GM21576 (cell line): ENCODE measurements around the gene PHF21B.
"Not testable (repeated sequence)": the region's sequence is repeated elsewhere in the genome, so short reads cannot be mapped to it uniquely, and the experiment has no call there.

Experiments
- ATAC-seq: cut with Tn5 transposase; IDR thresholded peaks from one replicate; pipeline ENCODE4 v1.9.1; 2021; ENCODE audit warnings: mild to moderate bottlenecking, moderate library complexity; ENCODE audit not compliant: unreplicated experiment

PHF21B gene

GRCh38 chr22:44965171-44965570 is 44.6 kb downstream of the PHF21B start:
- ATAC-seq, result no peak

DNA sequence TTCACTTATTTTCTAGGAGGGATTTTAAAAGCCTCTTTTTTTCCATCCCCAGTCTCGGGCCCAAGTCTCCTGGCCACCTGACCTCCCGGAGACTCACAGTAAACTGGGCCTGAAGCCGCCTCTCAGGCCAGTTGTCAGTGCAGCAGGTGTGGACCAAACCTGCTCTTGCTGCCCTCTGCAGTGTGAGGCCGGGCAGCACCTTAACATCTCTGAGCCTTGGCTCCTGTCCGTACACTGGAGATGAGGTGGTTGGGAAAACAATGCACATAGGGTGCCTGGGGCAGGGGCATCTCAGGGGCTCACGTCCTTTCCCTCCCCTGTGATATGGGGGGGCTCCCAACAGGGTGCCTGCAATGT is 45.1 kb downstream of the PHF21B start:
- ATAC-seq, result no peak

DNA sequence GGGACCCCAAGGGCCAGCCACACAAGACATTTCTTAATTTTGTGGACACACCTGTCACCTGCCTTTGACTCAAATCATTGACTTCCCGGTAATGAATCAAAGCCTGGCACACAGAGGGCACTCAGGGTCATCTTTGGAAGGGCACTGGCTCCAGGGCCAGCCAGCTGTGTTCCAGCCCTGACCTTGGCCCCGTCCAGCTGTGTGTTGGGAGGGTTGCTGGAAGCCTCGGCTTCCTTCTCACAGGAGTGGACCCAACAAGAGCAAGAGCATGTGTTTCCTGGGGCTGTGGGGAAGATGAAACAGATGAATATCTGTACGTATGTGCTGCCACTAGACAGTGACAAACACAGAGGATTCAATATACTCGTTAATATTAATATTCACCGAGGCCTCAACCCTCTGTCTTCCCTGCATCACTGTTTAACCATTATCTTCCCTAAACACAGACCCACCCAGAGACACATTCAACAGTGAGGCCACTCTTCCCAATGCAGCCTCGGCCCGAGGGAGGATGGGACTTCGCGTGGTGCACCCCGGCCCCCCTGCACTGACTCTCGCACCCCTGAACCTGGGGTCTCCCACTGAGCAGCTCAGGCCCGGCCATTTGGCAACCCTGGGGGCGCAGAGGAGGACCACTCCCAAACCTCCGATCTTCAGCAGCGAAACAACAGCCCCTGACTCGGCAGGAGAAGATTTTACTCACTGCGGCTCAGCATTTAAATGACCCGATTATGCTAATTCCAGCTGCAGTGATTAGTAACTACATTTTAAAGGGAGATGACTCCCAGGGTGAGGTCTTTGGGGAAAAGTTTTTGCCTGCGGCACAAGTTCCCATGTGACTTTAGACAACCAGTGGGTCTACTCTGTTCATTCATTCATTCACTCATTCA is 45.7 kb downstream of the PHF21B start:
- ATAC-seq, result no peak

GRCh38 chr22:44962741-44963454 is 46.9 kb downstream of the PHF21B start:
- no peak for ATAC-seq

DNA sequence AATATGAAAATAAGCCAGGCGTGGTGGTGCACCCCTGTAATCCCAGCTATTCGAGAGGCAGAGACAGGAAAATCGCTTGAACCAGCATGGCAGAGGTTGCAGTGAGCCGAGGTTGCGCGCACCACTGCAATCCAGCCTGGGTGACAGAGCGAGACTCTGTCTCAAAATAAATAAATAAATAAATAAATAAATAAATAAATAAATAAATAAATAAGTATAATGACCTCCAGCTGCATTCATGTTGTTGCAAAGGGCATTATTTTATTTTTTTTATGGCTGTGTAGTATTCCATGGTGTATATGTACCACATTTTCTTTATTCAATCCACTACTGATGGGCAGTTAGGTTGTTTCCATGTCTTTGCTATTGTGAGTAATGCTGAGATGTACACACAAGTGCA is 48.1 kb downstream of the PHF21B start:
- not testable (repeated sequence) for ATAC-seq

GRCh38 chr22:44956840-44957767 is 52.7 kb downstream of the PHF21B start:
- ATAC-seq, result no peak

DNA sequence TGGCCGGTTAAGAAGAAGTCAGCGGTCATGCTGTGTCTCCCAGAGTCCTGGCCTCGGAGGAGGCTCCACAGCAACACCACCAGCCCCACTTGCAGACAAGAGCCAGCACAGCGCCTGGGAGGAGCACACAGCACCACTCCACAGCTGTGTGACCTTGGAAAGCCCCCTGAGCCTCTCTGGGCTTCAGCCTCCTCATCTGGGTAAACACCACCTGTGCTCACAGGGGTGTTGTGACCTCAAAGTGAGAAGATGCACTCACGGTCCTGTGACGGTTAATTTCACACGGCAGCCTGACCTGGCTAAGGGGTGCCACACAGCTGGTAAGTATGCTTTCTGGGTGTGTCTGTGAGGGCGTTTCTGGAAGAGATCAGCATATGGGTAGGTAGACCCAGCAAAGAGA is 54.7 kb downstream of the PHF21B start:
- no peak for ATAC-seq

DNA sequence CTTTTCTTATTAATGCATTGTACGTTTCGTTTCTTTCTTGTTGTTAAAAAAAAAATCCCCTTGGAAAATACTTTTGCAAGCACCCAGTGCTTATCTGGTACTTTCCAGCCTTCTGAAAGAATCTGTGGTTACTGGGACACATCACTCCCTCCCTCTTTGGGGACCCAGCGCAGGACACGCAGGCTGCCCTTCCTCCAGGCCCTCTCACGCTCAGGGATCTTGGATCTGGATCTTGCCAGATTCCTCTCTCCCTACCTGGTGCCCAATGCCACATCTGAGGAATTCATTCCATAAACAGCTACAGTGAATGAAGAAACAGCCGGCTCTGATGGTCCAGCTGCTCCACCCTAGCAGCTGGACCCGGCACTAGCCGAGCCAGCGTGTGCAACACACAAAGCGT is 55.7 kb downstream of the PHF21B start:
- ATAC-seq, result no peak

GRCh38 chr22:44952863-44953746 is 56.7 kb downstream of the PHF21B start:
- no peak for ATAC-seq

DNA sequence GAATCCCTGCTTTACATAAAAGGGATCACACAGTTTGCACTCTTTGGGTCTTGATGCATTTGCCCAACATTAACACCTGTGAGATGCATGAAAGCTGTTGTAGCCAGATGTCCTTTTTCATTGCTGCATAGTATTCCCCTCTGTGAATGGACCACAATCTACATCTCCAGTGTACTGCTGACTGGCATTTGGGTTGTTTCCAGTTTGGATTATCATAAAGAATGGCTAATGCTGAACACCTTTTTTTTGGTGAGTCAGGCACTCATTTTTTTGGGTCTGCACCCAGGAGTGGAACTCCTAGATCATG is 58.3 kb downstream of the PHF21B start:
- ATAC-seq, result no peak

- no peak for ATAC-seq
These were observed 58.8 kb downstream of the PHF21B start for GRCh38 chr22:44950806-44951509.

GRCh38 chr22:44947846-44948245 is 62.0 kb downstream of the PHF21B start:
- ATAC-seq, result no peak

DNA sequence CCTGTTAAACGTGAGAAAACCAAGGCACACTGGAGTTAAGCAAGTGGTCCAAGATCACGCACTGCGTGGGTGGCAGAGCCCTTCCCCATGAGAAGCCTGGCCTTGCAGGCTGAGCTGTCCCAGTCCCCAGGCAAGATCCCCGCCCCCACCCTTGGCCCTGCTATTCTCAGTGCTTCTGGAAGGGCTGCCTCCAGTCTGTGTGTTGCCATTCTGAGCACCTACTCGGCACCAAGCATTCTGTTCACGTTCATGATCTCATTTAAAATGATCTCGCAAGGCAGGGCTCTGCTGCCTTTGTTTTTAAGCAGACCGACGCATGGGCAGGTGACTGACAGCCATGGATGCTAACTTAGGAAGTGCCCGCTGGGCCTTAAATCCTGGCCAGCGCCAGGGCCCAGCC is 62.8 kb downstream of the PHF21B start:
- ATAC-seq, result no peak

DNA sequence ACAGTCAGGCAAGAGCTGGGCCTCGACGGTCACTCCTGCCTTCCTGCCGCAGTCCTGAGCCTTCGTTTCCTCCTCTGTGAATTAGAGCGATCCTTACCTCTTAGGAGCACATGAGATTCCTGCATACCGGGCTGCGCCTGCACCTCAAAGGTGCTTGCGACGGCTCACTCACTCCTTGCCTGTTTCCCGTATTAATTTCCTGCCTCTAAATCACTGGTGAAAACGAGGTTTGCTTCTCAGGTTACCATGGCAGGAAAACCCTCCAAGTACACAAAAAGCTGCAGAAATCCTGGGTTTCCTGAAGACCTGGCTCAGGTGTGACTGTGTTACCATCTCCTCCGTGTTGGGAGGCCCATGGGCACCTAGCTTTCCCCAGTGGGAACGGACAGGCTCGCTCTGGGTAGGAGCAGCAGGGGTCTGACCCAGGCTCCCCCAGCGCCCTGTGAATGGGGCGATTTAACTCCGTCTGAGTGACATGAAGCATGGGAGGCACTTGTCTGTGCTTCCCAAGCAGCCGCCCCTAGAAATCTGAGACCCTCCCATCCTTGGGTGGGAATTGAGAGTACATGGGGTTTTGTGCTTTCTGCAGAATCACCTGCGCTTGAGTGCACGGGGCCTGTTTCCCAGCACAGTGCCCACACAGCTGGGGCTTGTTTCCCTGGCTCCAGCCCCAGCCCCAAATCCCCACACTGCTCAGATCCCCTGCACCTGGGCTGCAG is 64.8 kb downstream of the PHF21B start:
- no peak for ATAC-seq

- no peak for ATAC-seq
These were observed 66.0 kb downstream of the PHF21B start for GRCh38 chr22:44943701-44944324.

- ATAC-seq, result no peak
These were observed 66.7 kb downstream of the PHF21B start for GRCh38 chr22:44942979-44943700.

- ATAC-seq, result no peak
These were observed 67.7 kb downstream of the PHF21B start for GRCh38 chr22:44942056-44942455.

GRCh38 chr22:44941207-44941606 is 68.6 kb downstream of the PHF21B start:
- no peak for ATAC-seq
